Measurements from ENCODE around the gene FLVCR2.
"Not testable (repeated sequence)": the region's sequence is repeated elsewhere in the genome, so short reads cannot be mapped to it uniquely, and the experiment has no call there.

The FLVCR2 gene

GRCh38 chr14:75591987-75592575 is 13.7 kb downstream of the FLVCR2 start:
- no peak for DNase-seq

- no peak for DNase-seq
Observed at GRCh38 chr14:75595226-75595625, 16.8 kb downstream of the FLVCR2 start.

GRCh38 chr14:75597149-75597548 is 18.7 kb downstream of the FLVCR2 start:
- DNase-seq: peak in 1 of 56 donors; percentile 3

- not testable (repeated sequence) for DNase-seq
Observed at GRCh38 chr14:75600100-75600499, 21.7 kb downstream of the FLVCR2 start.

- not testable (repeated sequence) for DNase-seq
Observed at GRCh38 chr14:75601061-75601460, 22.6 kb downstream of the FLVCR2 start.

GRCh38 chr14:75602503-75602902 is 24.1 kb downstream of the FLVCR2 start:
- no peak for DNase-seq

- DNase-seq: no peak
Observed at GRCh38 chr14:75604979-75605851, 26.8 kb downstream of the FLVCR2 start.

GRCh38 chr14:75605916-75606315 is 27.5 kb downstream of the FLVCR2 start:
- no peak for DNase-seq

GRCh38 chr14:75607044-75607443 is 28.6 kb downstream of the FLVCR2 start:
- DNase-seq: no peak

GRCh38 chr14:75607842-75608640 is 29.6 kb downstream of the FLVCR2 start:
- DNase-seq: no peak

- DNase-seq: no peak
Observed at GRCh38 chr14:75609116-75609515, 30.7 kb downstream of the FLVCR2 start.

- DNase-seq: peak in 1 of 56 donors; percentile 2
Observed at GRCh38 chr14:75609606-75610475, 31.4 kb downstream of the FLVCR2 start.

GRCh38 chr14:75610834-75611233 is 32.4 kb downstream of the FLVCR2 start:
- DNase-seq: no peak

- DNase-seq: no peak
Observed at GRCh38 chr14:75612157-75612556, 33.7 kb downstream of the FLVCR2 start.

GRCh38 chr14:75614179-75614578 is 35.8 kb downstream of the FLVCR2 start:
- peak in 1 of 56 donors; percentile 2 for DNase-seq

- peak in 5 of 56 donors; percentile 3 to 35 (median 8) for DNase-seq
Observed at GRCh38 chr14:75615200-75615599, 36.8 kb downstream of the FLVCR2 start.

GRCh38 chr14:75619548-75619947 is 41.1 kb downstream of the FLVCR2 start:
- no peak for DNase-seq

- DNase-seq: no peak
Observed at GRCh38 chr14:75625034-75625433, 46.6 kb downstream of the FLVCR2 start.

GRCh38 chr14:75626396-75626795 is 48.0 kb downstream of the FLVCR2 start:
- DNase-seq: no peak

GRCh38 chr14:75626863-75627262 is 48.4 kb downstream of the FLVCR2 start:
- no peak for DNase-seq

GRCh38 chr14:75627406-75627805 is 49.0 kb downstream of the FLVCR2 start:
- no peak for DNase-seq
